ENCODE data around the gene BIRC5.

DNA sequence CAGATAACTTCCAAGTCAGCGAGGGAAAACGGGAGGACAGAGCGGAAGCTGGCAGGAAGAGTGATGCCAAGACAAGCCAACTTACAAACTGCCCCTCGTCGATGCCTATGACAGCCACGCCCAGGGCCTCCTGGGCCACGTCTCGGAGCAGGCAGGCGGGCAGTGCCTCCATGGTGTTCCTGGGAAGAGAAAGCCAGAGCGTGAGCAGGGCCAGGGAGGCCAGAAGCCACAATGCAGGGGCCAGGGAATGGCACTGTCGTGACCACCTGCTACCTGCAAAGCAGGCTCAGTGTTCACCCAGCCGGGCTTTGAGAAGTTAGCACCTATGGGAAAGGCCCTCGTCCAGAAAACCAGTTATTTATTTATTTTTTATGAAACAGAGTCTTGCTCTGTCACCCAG, 31.5 kb upstream of the BIRC5 start:
- TF ChIP-seq, protein P1, sequence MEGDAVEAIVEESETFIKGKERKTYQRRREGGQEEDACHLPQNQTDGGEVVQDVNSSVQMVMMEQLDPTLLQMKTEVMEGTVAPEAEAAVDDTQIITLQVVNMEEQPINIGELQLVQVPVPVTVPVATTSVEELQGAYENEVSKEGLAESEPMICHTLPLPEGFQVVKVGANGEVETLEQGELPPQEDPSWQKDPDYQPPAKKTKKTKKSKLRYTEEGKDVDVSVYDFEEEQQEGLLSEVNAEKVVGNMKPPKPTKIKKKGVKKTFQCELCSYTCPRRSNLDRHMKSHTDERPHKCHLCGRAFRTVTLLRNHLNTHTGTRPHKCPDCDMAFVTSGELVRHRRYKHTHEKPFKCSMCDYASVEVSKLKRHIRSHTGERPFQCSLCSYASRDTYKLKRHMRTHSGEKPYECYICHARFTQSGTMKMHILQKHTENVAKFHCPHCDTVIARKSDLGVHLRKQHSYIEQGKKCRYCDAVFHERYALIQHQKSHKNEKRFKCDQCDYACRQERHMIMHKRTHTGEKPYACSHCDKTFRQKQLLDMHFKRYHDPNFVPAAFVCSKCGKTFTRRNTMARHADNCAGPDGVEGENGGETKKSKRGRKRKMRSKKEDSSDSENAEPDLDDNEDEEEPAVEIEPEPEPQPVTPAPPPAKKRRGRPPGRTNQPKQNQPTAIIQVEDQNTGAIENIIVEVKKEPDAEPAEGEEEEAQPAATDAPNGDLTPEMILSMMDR (IDR thresholded peaks at IDR 0.05), result no peak
- no peak for TF ChIP-seq POLR2A (IDR thresholded peaks at IDR 0.05)
